Colonic mucosa (tissue), 4 donors: ENCODE data around the gene AACS. TPM values are rescaled to one million over a fixed set of nuclear protein-coding genes. Genes with fewer than 3 reads are reported as not detected.

Experiments used
- DNase-seq: peaks from one replicate; pipeline ENCODE4 v3.0.0-alpha.2; 2020
- H3K27ac ChIP-seq: fragments of 200-600 bp; one replicate; pipeline ENCODE4 v1.8.0; 2021
- H3K27me3 ChIP-seq: fragments of 200-600 bp; one replicate; pipeline ENCODE4 v1.8.0; 2021
- H3K36me3 ChIP-seq: fragments of 200-600 bp; one replicate; pipeline ENCODE4 v1.8.0; 2021
- H3K4me1 ChIP-seq: fragments of 200-600 bp; one replicate; pipeline ENCODE4 v1.8.0; 2021; ENCODE audit warnings: mild to moderate bottlenecking
- H3K4me3 ChIP-seq: fragments of 200-600 bp; one replicate; pipeline ENCODE4 v1.8.0; 2021
- H3K9ac ChIP-seq, 2 donors: one replicate each; pipeline ENCODE4 v1.7.0; 2013; ENCODE audit warnings: control low read depth in 2 of 2, low read depth in 2 of 2, low read length in 2 of 2
- H3K9me3 ChIP-seq: fragments of 200-600 bp; one replicate; pipeline ENCODE4 v1.8.0; 2021
- intact Hi-C: fragments of 100-400 bp; cut with DNase I; formaldehyde crosslinking; loops from one replicate; pipeline ENCODE4 v1.14.1; 2022
- total RNA-seq, 2 donors: library from RNA; stranded (reverse); fragmentation: NEBNext Ultra II Directional in 1 of 2; extraction: Animal tissue kit (Norgen Biotek cat#: 25700) in 1 of 2; gene quantifications; one replicate each; pipeline ENCODE4 v1.2.1, GENCODE V29; 2021
- TF ChIP-seq, protein P1 (sequence below): fragments of 200-600 bp; IDR thresholded peaks from one replicate; pipeline ENCODE4 v1.8.0; 2022; ENCODE audit warnings: antibody characterized with exemption, mild to moderate bottlenecking
- donor health status: healthy.
- donor health status: DM: no; HTN: no; CAD: no.
- donor health status: DM: no; HTN: no; CAD: no.

The AACS gene
- total RNA-seq, 2 donors from 2014 or later, result 50.7 to 58.1 TPM

- intact Hi-C loops, result loop anchor here (10.0 kb wide), 3 partner anchors 91 to 1699 kb away; no protein-coding TSS in a partner anchor
- Histone ChIP-seq H3K9ac (no peak overlapping the region), H3K4me1 (peaks cover 4% of the 10 kb centered on the region), H3K27me3 (peaks cover 55% of the 10 kb centered on the region), H3K9me3 (no peaks in the 10 kb centered on the region), H3K4me3 (no peak overlapping the region), H3K36me3 (no peaks in the 10 kb centered on the region), H3K27ac (no peak overlapping the region)
- TF ChIP-seq, protein P1, sequence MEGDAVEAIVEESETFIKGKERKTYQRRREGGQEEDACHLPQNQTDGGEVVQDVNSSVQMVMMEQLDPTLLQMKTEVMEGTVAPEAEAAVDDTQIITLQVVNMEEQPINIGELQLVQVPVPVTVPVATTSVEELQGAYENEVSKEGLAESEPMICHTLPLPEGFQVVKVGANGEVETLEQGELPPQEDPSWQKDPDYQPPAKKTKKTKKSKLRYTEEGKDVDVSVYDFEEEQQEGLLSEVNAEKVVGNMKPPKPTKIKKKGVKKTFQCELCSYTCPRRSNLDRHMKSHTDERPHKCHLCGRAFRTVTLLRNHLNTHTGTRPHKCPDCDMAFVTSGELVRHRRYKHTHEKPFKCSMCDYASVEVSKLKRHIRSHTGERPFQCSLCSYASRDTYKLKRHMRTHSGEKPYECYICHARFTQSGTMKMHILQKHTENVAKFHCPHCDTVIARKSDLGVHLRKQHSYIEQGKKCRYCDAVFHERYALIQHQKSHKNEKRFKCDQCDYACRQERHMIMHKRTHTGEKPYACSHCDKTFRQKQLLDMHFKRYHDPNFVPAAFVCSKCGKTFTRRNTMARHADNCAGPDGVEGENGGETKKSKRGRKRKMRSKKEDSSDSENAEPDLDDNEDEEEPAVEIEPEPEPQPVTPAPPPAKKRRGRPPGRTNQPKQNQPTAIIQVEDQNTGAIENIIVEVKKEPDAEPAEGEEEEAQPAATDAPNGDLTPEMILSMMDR, result no peak
- DNase-seq, result no peak
Measured at GRCh38 chr12:125185311-125185739, 120.1 kb downstream of the AACS start.

DNA sequence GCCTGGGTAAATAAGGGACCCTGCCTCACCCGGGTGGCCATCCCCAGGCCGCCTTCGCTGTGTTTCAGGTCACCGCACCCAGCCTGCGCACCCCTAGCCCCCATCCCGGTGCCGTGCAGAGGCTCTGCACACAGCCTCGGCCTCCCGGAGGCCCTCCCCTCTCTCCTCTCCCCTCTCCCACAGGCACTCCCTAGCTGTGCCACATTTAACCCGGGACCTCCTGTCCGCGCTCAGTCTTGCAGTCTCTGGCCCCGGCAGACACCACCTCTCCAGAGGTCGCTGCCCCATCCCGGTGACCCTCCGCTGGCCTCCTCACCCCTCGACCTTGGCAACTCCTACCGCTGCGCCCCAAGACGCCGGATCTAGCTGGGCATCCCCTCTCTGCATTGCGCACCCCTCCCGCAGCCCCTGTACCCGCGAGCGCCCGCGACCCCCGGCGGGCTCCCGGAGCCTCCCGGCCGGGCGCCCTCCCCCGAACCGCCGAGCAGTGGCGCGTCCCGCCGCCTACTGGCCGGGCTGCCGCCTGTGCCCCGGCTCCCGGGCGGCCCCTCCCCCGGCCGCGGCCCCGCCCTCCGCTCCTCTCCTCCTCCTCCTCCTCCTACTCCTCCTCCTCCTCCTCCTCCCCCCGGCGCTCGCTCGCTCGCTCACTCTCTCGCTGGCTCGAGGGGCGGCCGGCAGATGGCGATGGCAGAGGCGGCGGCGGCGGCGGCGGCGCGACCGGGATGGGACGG lies 120.7 kb downstream of the AACS start, which contains the start of gene TMEM132B:
Gene TMEM132B, plus strand, starts transcription at position 647 of the 731 bp plus-strand sequence.
- H3K27ac ChIP-seq, result no peak within 1 kb of the TSS
- H3K9ac ChIP-seq, result no peak within 1 kb of the TSS
- H3K9me3 ChIP-seq, result no peaks in the 10 kb centered on the region
- TF ChIP-seq, protein P1, result no peak
- DNase-seq, result peak; percentile 86
- peaks cover 55% of the 10 kb centered on the region for H3K27me3 ChIP-seq
- intact Hi-C loops, result loop anchor here (10.0 kb wide), 3 partner anchors 91 to 1699 kb away; no protein-coding TSS in a partner anchor
- no peaks in the 10 kb centered on the region for H3K36me3 ChIP-seq
- H3K4me3 ChIP-seq, result peak within 1 kb of the TSS; percentile 15
- H3K4me1 ChIP-seq, result peaks cover 4% of the 10 kb centered on the region

GRCh38 chr12:125186471-125187147 lies 121.4 kb downstream of the AACS start:
- Histone ChIP-seq H3K27me3 (peaks cover 55% of the 10 kb centered on the region), H3K9ac (no peak overlapping the region), H3K36me3 (no peaks in the 10 kb centered on the region), H3K4me1 (peaks cover 4% of the 10 kb centered on the region), H3K4me3 (peak overlapping the region; percentile 15), H3K27ac (no peak overlapping the region), H3K9me3 (no peaks in the 10 kb centered on the region)
- TF ChIP-seq, protein P1, result no peak
- intact Hi-C loops, result loop anchor here (10.0 kb wide), 3 partner anchors 92 to 1698 kb away; no protein-coding TSS in a partner anchor
- no peak for DNase-seq

DNA sequence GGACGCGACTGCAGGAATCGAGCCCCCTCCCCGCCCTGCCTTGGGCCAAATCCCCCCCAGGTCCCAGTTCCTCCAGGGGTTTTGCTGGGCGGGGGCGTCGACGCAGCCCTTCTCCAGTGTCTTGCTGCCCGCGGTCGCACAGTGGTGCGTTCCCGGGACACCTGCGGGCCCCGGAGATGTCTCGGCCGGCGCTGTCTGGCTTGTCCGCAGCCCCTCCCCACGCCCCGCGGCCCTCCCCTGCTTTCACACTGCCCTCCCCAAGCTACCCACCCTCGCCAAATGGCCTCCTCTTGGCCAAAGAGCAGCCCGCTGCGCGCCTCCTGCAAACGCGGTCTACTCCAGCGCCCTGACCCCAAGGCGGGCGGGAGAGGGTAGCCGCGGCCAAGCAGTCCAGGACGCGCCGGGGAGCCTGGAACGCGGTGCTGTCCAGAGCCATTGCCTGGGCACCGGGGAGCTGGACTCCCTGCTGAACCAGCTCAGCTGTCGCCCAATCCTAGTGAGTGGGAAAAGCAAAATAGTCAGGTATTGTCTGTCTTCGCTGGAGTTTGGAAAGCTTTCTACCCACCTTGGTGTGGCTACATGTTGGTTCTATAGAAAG lies 122.0 kb downstream of the AACS start:
- TF ChIP-seq, protein P1, result no peak
- Histone ChIP-seq H3K36me3 (no peaks in the 10 kb centered on the region), H3K27me3 (peaks cover 52% of the 10 kb centered on the region), H3K9ac (no peak overlapping the region), H3K27ac (no peak overlapping the region), H3K4me1 (peaks cover 4% of the 10 kb centered on the region), H3K4me3 (peak overlapping the region; percentile 15), H3K9me3 (no peaks in the 10 kb centered on the region)
- no peak for DNase-seq
- intact Hi-C loops, result loop anchor here (10.0 kb wide), 3 partner anchors 92 to 1698 kb away; no protein-coding TSS in a partner anchor
